Suppressor macrophage treated with lipopolysaccharide for 1 hour (primary cell): Measurements from ENCODE around the gene STK32C.
A peak's percentile ranks its signal among the peaks of the same experiment; 100 is the strongest.

Source experiments
- DNase-seq, 3 donors: peaks; one replicate each; pipeline ENCODE4 v3.0.0-alpha.2; 2020 to 2022

STK32C gene

GRCh38 chr10:132307823-132308586 is at the start of gene STK32C:
Gene STK32C, minus strand, starts transcription at chr10:132307950. Its CDS starts 117 bp downstream, at chr10:132307833.
- peak; percentile 94 to 99 (median 97) for DNase-seq

DNA sequence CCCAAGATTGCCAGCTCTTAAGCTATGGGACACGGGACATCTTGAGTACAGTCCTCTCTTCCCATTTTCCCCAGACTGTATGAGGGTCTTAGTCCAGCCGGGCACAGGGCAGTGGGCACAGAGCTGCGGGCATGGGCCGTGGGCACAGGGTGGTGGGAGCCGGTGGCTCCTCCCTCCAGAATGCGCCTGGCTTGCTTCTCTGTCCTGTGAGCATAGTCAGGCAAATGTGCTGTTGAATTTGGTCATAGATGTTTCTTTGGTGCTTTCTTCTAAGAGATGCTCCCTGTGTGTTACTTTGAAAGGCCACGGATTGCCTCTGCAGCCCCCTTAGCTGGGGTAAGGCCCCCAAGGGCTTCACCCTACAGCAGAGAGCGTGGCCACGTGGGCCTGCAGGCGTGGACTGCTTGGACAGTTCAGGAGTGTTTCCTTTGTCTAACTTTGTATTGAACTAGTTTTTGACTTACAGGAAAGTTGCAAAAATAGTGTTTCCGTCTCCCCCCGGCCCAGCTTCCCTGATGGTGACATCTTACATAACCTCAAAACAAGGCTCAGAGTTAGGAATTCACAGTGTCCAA is 49.0 kb upstream of the STK32C start:
- DNase-seq, result no peak

DNA sequence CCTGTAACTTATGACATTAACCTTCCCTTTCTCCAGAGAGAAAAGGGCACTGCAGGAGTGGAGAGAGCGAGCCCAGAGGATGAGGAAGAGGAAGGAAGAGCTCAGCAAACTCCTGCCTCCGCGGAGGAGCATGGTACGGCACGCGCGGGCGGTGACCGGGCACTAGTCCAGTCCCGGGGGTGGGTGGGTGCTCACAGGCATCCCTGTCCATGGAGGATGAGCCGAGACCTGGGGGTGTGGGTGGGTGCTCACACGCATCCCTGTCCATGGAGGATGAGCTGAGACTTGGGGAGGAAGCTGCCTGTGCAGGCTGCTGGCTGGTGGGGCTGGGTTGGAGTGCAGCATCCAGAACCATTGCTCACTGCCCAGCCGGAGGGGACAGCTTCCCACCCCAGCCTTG is 48.0 kb upstream of the STK32C start:
- DNase-seq, result no peak

- no peak for DNase-seq
Measured at GRCh38 chr10:132355297-132355696, 47.5 kb upstream of the STK32C start.

- DNase-seq, result no peak
Measured at GRCh38 chr10:132354356-132355094, 46.8 kb upstream of the STK32C start.

GRCh38 chr10:132353456-132354355 is 46.0 kb upstream of the STK32C start:
- no peak for DNase-seq

DNA sequence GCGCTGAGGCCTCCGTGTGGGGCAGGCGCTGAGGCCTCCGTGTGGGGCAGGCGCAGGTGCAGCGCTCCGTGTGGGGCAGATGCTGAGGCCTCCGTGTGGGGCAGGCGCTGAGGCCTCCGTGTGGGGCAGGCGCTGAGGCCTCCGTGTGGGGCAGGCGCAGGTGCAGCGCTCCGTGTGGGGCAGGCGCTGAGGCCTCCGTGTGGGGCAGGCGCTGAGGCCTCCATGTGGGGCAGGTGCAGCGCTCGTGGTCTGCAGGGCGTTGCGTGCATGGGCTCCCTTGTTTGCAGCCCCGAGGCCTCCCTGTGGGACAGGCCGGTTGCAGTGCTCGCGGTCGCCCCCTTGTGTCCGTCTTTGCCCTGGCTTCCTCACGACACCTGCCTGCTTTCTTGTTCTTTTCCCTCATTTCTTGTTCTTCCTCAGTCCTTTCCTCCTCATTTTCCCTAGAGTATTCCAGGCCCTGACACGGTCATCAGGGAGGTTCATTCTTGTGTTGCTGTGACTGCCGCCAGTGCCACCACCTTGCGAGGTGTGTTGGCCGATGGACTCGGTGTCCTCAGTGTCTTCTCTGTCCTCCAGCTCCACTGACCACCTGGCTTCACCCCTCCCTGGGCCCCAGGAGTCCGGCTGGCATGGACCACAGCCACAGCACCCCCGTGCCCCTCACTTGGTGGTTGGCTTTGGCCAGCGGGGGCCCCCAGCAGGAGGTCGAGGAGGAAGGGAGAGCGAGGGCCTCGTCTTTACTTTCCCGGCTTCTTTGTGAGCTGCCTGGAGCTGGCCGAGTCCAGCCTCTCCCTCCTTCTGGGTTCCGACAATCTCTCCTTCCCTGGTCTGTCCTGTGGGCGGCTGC is 44.9 kb upstream of the STK32C start:
- DNase-seq, result peak; percentile 56 to 85 (median 77)

GRCh38 chr10:132351611-132352010 is 43.9 kb upstream of the STK32C start:
- no peak for DNase-seq

DNA sequence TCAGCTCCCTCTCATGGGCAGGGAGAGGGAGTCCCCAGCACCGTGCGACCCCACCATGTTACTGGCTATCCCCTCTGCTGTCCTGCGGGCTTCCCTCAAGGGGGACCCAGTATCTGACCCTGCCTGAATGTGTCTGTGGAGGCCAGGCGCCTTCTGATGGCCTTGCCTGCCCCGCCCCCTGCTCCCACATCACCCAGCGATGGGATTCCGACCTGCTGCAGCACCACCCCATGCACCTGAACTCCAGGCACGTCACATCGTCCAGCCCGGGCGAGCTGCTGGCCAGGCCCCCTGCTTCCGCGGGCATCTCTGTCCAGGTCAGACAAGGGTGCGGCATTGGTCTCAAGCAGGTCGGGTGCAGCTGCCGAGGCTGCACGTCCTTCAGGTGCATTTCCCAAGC is 43.2 kb upstream of the STK32C start:
- DNase-seq, result no peak

DNA sequence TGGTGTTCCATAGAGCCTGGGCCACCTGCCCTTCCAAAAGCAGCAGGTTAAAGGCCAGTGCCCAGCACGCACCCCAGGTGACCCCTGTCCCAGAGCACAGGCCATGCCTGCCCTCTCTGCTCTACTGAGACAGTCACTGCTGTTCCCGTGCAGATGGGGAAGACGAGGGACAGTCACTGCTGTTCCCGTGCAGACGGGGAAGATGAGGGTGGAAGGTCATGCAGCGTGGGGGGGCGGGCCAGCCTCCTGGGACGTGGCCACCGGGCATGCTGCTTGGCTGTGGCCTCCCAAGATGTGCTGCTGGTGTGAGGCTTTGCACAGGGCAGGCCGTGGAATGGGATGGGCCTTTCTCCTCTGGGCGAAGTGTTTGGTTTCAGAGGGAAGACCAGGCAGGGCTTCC is 42.6 kb upstream of the STK32C start:
- DNase-seq, result no peak

DNA sequence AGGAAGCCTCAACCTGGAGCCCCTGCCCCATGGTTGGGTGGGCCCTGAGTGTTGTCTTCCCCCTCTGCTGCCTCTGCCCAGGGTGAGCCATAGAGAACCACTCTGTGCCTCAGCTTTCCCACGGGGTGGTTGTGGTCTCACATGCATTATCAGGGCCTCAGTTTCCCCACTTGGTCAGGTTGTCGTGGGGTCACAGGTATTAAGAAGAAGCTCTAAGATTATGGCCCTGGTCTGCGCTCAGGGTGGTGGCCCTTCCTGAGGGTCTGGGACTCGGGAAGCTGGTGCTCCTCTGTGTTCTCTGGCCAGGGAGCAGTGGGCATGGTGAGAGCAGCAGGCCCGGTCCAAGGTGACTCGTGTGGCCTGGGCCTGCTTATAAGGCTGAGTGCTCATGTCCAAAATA is 42.0 kb upstream of the STK32C start:
- DNase-seq, result no peak

- DNase-seq, result no peak
Measured at GRCh38 chr10:132347931-132348267, 40.1 kb upstream of the STK32C start.

DNA sequence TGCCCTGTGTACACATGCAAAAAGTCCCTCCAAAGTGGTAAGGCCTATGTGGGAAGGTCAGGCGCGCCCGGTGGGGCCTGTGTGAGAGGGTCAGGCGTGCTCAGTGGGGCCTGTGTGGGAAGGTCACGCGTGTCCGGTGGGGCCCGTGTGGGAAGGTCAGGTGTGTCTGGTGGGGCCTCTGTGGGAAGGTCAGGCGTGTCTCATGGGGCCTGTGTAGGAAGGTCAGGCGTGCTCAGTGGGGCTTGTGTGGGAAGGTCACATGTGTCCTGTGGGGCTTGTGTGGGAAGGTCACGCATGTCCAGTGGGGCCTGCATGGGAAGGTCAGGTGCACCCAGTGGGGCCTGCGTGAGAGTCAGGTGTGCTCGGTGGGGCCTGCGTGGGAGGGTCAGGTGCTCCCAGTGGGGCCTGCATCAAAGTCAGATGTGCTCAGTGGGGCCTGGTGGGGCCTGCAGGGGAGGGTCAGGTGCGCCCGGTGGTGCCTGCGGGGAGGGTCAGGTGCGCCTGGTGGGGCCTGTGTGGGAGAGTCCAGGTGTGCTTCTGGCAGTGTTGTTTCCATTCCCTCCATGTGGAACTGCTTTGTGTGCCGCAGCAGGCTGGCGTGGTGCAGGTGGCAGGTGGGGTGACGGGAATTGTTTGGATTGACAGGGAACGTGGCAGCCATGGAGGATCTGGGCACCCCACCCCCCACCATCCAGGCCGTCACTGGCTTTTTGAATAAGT is 39.6 kb upstream of the STK32C start:
- no peak for DNase-seq

GRCh38 chr10:132346806-132347205 is 39.1 kb upstream of the STK32C start:
- DNase-seq, result no peak

DNA sequence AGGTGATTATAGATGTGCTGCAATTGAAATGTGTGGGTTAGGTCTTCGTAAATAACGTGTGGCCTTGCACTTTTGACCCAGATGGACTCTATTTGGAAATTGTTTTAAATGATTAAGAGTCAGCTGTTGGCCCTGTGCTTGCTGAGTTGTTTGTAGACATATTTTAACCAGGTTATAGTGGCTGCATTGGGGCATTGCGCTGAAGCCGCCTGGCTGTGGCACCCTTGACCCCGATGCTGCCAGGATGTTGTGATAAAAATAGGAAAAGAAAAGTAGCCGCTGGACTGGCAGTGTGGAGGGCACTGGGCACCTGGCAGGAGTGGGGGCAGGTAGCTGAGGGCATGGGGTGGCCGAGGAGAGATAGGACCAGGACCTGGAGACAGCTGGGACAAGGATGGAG is 37.6 kb upstream of the STK32C start:
- no peak for DNase-seq

DNA sequence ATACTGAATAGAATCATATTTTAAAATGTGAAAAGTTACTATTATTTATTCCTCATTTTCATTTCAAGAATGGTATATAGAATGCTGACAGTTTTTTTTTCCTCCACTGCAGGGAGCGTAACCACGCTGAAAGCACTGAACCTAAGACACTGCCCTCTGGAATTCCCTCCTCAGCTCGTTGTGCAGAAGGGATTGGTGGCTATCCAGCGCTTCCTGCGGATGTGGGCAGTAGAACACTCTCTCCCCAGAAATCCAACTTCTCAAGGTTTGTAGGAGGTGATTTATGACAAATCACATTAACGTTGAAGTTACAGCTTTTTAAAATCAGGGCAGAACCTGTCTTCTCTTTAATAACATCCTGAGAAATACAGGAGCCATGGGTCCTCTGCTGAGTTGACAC is 36.6 kb upstream of the STK32C start:
- DNase-seq, result no peak

GRCh38 chr10:132342553-132342952 is 34.8 kb upstream of the STK32C start:
- no peak for DNase-seq

GRCh38 chr10:132341781-132342180 is 34.0 kb upstream of the STK32C start:
- DNase-seq, result no peak

DNA sequence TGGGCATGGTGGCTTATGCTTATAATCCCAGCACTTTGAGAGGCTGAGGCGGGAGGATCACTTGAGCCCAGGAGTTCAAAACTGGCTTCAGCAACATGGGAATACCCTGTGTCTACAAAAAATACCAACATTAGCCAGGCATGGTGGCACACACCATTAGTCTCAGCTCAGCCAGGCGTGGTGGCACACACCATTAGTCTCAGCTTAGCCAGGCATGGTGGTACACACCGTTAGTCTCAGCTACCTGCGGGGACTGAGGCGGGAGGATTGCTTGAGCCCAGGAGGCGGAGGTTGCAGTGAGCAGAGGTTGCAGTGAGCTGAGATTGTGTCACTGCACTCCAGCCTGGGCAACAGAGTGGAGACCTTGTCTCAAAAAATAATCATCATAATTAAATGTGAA is 33.3 kb upstream of the STK32C start:
- no peak for DNase-seq

DNA sequence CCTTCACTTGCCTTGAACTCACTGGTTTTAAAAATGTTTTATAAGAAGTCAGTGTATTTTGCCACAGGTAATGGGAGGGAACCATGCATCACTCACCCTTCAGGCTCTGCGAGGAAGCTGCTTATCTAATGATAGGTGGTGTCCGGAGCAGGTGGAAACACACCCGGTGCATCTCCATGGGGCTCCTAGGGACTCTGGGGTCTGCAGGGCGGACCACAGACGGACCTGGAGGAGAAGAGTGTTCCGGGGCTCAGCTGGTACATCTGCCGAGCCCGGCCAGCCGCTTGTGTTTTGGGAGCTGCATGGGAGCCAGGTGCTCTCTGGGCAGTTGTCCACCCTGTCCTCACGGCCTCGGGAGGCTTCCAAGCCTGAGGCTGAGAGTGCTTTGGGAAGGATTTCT is 31.5 kb upstream of the STK32C start:
- no peak for DNase-seq

DNA sequence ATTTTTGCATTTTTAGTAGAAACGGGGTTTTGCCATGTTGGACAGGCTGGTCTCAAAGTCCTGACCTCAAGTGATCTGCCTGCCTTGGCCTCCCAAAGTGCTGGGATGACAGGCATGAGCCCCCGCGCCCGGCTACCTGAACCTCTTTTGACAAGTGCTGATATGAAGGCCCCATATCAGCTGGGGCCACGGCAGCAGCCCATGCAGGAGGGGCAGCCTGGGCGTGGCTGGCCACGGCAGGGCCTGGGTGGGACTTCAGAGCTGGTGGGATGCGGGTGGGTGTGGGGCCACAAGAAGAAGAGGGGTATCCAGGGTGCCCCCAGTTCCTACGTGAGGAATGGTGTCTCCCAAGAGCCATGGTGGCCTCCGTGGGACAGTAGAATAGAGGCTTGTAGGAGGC is 31.1 kb upstream of the STK32C start:
- DNase-seq, result no peak
